ENCODE measurements around the gene LAMC1.

DNA sequence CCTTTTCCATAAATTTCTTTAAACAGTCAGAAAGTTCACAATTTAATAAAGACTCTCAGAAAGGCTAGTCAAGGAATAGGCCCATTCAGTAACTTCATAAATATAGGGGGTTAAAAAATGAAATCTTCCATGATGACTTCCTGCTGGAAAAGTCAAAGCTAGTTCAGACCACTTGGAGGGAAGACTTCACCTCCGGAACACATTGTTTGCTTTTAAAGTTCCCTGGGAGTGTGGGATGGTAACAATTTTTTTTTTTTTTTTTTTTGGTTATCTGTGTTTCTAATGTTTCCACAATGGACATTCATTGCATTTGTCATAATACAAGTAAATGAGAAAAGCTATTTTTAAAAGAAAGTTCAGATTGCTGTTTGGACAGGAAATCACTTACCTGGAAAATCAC lies 144.5 kb downstream of the LAMC1 start:
- TF ChIP-seq, protein P1, sequence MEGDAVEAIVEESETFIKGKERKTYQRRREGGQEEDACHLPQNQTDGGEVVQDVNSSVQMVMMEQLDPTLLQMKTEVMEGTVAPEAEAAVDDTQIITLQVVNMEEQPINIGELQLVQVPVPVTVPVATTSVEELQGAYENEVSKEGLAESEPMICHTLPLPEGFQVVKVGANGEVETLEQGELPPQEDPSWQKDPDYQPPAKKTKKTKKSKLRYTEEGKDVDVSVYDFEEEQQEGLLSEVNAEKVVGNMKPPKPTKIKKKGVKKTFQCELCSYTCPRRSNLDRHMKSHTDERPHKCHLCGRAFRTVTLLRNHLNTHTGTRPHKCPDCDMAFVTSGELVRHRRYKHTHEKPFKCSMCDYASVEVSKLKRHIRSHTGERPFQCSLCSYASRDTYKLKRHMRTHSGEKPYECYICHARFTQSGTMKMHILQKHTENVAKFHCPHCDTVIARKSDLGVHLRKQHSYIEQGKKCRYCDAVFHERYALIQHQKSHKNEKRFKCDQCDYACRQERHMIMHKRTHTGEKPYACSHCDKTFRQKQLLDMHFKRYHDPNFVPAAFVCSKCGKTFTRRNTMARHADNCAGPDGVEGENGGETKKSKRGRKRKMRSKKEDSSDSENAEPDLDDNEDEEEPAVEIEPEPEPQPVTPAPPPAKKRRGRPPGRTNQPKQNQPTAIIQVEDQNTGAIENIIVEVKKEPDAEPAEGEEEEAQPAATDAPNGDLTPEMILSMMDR (tag by site-specific recombination; IDR thresholded peaks at IDR 0.05), result no peak
- TF ChIP-seq ZNF549 (tag by site-specific recombination; IDR thresholded peaks at IDR 0.05) (no peak), ZNF37A (tag by site-specific recombination; IDR thresholded peaks at IDR 0.05) (no peak), RBAK (tag by site-specific recombination; IDR thresholded peaks at IDR 0.05) (no peak), KLF1 (tag by site-specific recombination; IDR thresholded peaks at IDR 0.05) (no peak), HOXD13 (CRISPR knock-in tag; IDR thresholded peaks at IDR 0.05; ENCODE audit: borderline replicate concordance) (no peak), MYNN (tag by site-specific recombination; IDR thresholded peaks at IDR 0.05; ENCODE audit: borderline replicate concordance) (no peak), GLI4 (tag by site-specific recombination; IDR thresholded peaks at IDR 0.05) (no peak)
- TF ChIP-seq, protein P2, sequence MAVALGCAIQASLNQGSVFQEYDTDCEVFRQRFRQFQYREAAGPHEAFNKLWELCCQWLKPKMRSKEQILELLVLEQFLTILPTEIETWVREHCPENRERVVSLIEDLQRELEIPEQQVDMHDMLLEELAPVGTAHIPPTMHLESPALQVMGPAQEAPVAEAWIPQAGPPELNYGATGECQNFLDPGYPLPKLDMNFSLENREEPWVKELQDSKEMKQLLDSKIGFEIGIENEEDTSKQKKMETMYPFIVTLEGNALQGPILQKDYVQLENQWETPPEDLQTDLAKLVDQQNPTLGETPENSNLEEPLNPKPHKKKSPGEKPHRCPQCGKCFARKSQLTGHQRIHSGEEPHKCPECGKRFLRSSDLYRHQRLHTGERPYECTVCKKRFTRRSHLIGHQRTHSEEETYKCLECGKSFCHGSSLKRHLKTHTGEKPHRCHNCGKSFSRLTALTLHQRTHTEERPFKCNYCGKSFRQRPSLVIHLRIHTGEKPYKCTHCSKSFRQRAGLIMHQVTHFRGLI (tag by site-specific recombination; IDR thresholded peaks at IDR 0.05), result no peak

Measured in HEK293 (cell line).